NCI-H510A (cell line): ENCODE measurements around the gene PHTF2.

Experiments used
- DNase-seq: peaks from one replicate; lab custom pipeline; 2025; lab: John Stamatoyannopoulos, UW

Gene PHTF2

GRCh38 chr7:77931841-77932240 is 133.3 kb downstream of the PHTF2 start:
- DNase-seq, result no peak

GRCh38 chr7:77933394-77933793 is 134.8 kb downstream of the PHTF2 start:
- DNase-seq, result no peak

- no peak for DNase-seq
These were observed 137.2 kb downstream of the PHTF2 start for GRCh38 chr7:77935652-77936348.

- no peak for DNase-seq
These were observed 142.1 kb downstream of the PHTF2 start for GRCh38 chr7:77940647-77941046.

GRCh38 chr7:77942431-77942830 is 143.9 kb downstream of the PHTF2 start:
- DNase-seq, result no peak

GRCh38 chr7:77944183-77945182 is 145.9 kb downstream of the PHTF2 start:
- DNase-seq, result no peak

- DNase-seq, result no peak
These were observed 152.0 kb downstream of the PHTF2 start for GRCh38 chr7:77950548-77950947.

- no peak for DNase-seq
These were observed 156.4 kb downstream of the PHTF2 start for GRCh38 chr7:77954773-77955555.

GRCh38 chr7:77958436-77958835 is 159.9 kb downstream of the PHTF2 start:
- DNase-seq, result peak; percentile 10

GRCh38 chr7:77959080-77959479 is 160.5 kb downstream of the PHTF2 start:
- DNase-seq, result no peak

- no peak for DNase-seq
These were observed 161.8 kb downstream of the PHTF2 start for GRCh38 chr7:77960336-77960735.

GRCh38 chr7:77967429-77967828 is 168.9 kb downstream of the PHTF2 start:
- DNase-seq, result no peak

GRCh38 chr7:77971726-77972125 is 173.2 kb downstream of the PHTF2 start:
- DNase-seq, result no peak

- DNase-seq, result no peak
These were observed 177.3 kb downstream of the PHTF2 start for GRCh38 chr7:77975672-77976480.

- DNase-seq, result no peak
These were observed 180.6 kb downstream of the PHTF2 start for GRCh38 chr7:77979219-77979618.

GRCh38 chr7:77980087-77980713 is 181.6 kb downstream of the PHTF2 start:
- DNase-seq, result no peak

- no peak for DNase-seq
These were observed 184.5 kb downstream of the PHTF2 start for GRCh38 chr7:77982926-77983550.

- DNase-seq, result no peak
These were observed 185.4 kb downstream of the PHTF2 start for GRCh38 chr7:77983973-77984372.

GRCh38 chr7:77985232-77985973 is 186.8 kb downstream of the PHTF2 start:
- DNase-seq, result no peak

GRCh38 chr7:77985974-77986339 is 187.4 kb downstream of the PHTF2 start:
- no peak for DNase-seq
